Pulmonary artery endothelial cell (primary cell): Measurements from ENCODE around the gene MAEA. TPM values are rescaled to one million over a fixed set of nuclear protein-coding genes. Genes with fewer than 3 reads are reported as not detected.
"Not testable (repeated sequence)": the region's sequence is repeated elsewhere in the genome, so short reads cannot be mapped to it uniquely, and the experiment has no call there.

ENCODE experiments used
- DNase-seq: peaks from one replicate; pipeline ENCODE4 v3.0.0-alpha.2; 2011; ENCODE audit warnings: low read depth, low spot score
- total RNA-seq: library from RNA; depleted of rRNA; stranded (reverse); fragments of >200 nt; gene quantifications from 2 replicates; pipeline ENCODE4 v1.2.3, GENCODE V29; 2014

MAEA gene
- total RNA-seq, 1 donor from 2014 or later, result 54.7 TPM

DNA sequence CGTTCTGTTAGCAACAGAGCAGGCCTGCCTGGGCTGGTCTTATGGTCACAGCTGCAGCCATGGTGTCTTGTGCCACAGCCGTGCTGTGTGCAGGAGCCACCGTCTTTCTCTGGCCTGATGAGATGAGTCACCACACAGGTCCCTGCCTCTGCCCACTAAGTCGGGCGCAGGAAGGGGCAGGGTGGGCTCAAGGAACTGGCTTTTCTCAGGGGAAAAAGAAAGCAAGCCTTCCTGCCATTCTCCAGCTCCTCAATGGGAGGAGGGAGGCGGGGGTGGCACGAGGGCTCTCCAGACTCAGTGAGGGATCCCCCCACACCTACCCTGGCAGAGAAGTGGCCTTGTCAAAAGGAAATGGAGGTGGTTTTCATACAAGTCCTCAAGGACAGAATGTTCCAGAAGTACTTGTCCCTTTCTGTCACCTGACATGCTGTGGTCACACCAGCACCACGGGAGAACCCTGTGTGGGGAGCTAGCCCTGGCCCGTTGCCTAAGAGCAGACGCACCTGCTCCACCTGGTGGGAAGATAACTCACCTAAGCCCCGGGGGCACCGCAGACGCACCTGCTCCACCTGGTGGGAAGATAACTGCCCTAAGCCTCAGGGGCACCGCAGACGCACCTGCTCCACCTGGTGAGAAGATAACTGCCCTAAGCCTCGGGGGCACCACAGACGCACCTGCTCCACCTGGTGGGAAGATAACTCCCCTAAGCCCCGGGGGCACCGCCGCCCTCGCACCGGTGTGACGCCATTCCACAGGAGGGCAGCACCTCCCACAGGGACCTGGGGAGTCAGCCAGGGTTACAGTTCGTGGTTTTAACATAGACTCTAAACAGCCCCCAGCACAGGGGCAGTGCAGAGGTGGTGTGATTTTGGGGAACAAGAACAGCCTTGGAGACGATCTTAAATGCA is 75.8 kb downstream of the MAEA start:
- no peak for DNase-seq

GRCh38 chr4:1366371-1367229 is 76.9 kb downstream of the MAEA start:
- no peak for DNase-seq

- DNase-seq, result no peak
Observed at GRCh38 chr4:1367230-1367935, 77.7 kb downstream of the MAEA start.

DNA sequence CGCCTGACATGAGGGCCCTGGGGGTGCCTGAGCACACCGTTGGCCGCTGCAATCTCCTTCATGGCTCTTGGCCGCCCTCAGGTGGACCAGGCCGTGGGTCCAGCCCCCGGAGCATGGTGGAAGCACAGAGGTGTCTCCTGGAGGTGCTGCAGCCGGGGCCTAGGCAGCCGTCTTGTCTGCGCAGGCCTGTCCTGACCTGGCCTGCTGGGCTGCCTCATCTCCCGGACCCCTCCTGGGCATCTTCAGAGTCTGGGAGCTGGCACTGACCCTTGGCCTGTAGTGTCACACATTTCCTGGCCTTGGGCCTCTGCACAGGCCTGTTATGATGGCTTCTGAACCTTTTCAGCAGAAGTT is 78.2 kb downstream of the MAEA start:
- DNase-seq, result no peak

DNA sequence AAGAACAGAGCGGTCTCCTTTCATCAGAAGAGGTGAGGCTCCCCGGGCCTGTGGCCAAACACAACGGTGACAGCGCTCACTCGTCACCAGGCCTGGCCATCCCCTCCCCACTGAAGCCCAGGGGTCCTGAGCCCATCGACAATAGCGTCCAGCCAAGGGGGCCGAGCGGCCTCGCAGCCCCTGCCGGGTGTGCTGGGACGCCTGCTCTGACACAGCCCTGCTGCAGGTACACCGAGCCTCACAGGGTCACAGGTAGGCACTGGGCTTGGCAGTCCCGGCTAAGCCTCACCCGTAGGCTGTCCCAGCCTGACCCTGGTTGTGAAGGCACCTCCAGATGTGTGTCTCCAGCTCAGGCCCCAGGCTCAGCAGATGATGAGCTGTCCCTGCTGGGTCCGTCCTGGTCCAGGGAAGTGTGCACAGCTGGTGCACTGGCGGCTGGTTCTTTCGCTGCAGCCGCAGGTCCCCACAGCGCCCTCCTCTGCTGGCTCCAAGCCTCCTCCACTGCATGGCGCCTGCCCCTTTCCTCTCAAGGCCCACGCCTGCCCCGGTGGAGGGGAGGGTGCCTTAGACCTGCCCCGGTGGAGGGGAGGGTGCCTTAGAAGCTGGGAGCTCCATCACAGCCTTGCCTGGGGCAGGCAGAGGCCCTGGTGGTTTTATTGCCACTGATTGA is 78.9 kb downstream of the MAEA start:
- no peak for DNase-seq

DNA sequence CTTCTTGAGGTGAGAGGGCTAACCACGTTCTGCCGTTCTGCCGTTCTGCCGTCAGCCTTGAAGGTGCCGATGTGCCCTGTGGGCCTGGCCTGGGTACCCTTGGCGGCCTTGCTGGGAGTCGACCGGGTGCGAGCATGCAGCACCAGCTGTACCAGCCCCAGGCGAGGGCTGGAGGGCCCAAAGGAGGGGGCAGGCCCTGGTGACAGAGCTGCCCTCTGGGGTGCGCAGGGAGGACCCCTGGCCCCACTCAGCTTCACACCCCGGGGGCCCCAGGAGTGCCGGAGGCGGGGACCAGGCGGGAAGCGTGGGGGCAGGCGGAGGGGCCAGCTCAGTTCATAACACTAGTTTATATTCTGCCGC is 79.4 kb downstream of the MAEA start:
- DNase-seq, result no peak

DNA sequence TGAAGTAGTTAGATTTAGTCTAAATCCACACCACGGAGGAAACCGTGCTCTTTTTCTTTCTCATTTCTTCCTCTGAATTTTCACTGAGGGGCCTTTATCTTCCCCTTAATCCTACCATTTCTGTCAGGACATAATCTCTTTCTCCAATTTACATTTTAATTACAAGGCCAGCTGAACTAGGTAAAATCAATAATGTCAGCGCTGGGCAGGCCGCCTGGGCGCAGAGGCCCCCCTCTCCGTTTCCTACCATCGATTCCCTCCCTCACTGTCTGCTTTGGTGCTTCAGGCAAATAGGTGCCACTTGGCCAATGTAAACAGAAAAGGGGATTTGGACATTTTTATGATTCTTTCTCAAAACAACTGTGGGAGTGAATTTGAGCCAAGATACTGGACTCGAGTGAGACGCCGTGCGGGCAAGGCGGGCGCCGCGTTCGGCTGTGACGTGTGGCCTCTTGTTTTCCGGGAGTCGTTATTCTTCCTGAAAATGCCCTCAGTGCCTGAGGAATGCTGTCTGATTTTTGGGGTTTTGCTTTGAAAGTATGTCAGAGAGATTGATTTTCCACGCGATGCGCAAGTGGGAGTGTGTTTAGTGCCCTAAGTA is 79.9 kb downstream of the MAEA start:
- no peak for DNase-seq

DNA sequence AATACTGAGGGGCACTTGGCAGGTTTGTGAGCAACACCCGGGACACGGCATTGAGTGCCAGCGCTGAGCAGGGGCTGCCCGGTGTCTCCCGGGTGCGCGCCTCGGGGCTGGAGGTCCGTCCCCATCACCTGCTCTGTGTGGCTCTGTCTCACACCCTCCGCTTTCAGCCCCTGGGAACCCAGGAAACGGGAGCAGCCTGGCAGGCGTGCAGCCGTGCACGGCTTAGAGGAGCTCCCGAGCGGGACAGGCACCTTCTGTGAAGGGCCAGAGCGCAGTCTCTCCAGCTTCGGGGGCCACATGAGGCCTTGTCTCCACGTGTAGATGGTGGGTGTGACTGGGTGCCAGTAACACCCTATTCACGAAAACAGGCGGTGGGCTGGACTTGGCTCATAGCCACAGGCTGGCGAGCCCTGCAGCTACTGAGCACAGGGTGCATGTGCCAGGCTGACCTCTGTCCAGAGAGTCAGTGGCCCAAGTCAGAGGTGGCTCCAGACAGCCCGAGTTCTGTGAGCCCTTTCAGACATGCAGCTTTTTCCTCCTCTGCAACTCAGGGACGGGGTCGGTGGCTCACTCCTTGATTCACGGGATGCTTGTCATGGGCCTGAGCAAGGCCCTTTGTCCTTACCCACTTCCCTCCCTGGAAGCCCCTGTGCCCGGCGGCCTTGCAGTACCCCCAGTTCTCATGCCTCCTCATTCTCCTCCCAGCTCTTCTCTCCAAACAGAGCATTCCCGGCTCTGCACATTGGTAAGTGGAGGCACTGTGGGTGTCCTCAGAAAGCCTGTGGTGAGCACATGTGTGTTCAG is 80.8 kb downstream of the MAEA start:
- DNase-seq, result no peak

DNA sequence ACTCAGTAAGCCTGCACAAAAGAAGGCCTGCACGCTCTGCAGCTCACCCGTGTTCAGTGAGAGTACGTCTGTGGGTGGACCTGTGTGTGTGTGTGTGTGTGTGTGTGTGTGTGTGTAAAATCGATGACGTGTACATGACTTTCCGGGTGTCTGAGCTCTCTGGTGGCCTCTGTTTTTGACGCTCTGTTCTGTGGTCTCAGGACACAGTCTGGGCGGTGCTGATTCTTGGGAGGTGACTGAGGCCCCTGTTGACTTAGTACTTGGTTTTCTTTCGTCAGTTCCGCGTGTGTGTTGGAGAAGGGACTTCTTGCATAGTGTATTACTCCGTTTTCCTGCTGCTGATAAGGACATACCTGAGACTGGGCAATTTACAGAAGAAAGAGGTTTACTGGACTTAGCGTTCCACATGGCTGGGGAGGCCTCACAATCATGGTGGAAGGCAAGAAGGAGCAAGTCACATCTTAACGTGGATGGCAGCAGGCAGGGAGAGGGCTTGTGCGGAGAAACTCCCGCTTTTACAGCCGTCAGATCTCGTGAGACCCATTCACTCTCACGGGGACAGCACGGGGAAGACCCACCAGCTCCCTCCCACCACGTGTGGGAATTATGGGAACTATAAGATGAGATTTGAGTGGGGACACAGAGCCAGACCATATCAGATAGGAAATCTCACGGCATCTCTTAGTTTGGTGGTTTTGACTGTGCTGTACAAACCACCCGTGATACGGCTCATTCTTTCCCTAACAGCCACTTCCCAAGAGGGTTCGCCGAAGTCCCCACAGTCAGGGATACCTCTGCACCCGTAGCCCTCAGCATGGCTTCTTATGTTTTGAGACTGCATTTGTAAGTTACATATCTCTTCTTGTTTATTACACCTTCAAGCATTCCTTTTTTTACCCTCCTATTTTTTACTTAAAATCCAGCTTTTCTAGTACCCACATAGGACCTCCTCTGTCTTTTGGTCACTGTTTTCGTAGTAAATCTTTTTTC is 81.8 kb downstream of the MAEA start:
- no peak for DNase-seq

- DNase-seq, result not testable (repeated sequence)
Observed at GRCh38 chr4:1372576-1372975, 82.9 kb downstream of the MAEA start.

DNA sequence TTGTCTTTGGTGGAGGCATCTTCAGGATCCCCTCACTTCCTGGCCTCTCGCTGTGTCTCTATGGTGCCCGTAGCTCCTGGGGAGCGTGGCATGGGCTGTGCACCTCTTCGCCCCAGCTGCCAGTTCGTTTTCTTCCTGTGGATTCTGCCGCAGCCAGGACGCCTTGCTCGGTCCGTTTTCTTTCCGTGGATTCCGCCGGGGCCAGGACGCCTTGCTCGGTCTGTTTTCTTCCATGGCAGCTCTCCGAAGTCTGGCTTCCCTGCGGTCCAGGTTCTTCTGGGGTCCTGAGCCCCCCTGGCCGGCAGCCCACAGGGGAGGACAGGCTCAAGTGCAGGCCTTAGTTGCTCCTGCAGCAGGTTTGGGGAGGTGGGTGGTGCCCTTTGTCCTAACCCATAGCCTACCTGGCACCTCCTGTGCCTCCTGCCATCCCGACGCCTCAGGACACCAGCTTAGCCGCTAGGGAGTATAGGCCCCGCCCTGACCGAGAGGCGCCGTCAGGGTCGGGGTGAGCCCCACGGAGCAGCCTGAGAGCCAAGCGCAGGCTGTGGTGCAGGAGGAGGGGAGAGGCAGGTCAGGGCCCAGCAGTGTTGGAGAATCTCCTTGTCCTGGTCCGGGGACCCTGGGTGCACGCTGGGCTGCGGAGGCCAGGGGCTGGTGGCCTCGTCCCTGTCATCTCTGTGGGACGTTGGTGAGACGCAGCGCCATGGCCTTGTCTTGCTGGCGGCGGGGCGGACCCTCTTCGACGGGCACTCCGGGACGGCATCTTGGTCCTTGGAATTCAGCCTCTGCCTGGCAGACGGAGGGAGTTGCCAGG is 84.4 kb downstream of the MAEA start:
- DNase-seq, result no peak

DNA sequence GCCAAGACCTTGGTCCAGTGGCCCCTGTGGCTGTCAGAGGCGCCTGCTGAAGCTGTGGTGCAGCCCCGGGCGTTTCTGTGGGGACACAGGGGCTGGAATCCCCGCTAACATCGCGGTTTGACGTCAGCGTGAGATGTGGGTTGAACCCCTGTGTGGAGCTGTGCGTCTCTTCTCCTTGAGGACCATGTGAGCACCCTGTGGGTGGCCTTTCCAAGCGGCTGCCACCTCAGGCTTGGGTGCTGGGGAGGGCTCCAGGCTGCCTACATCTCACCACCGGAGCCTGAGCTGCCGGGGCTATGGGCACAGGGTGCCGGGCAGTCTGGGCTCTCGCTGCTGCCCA is 85.0 kb downstream of the MAEA start:
- no peak for DNase-seq

GRCh38 chr4:1375051-1375721 is 85.5 kb downstream of the MAEA start:
- no peak for DNase-seq

- no peak for DNase-seq
Observed at GRCh38 chr4:1375761-1376322, 86.2 kb downstream of the MAEA start.

GRCh38 chr4:1376391-1376840 is 86.7 kb downstream of the MAEA start:
- no peak for DNase-seq

DNA sequence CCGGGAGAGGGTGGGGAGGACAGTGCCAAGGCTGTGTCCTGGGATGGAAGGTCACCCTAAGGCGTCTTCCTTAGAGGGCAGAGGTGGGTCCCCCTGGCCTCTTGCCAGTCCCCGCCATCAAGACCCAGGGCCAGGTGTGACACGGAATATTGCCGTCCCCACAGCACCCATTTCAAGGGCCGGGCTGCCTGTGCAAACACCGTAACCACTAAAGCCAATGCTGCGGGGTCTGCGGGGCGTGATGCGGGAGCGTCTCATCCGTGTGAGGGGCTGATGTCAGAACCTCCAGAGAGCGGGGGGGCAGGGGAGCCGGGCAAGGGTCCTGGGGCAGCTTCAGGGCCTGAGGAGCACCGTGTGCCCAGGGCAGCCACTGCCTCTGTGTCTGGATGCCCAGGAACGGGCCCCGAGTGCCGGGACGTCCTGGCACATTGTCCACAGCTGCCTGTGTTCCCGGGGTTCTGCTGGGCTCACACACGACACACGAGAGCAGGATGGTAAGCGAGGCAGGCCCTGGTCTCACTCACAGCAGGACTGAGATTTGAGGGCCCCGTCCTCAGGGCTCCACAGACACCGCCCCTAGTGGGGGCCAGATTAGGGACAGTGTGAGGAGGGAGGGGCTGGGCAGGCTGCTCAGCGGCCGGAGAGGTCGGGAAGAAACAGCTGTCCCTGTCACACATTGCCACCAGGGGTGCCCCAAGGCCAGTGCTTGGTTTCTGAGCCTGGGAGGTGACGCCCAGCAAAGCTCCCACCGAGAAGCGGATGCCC is 87.3 kb downstream of the MAEA start:
- DNase-seq, result no peak
